OCI-LY7 (cell line): ENCODE measurements around the gene DAB1.

Experiments
- EZH2phosphoT487 ChIP-seq: fragments of 200-600 bp; sonication (generic); IDR thresholded peaks from 2 replicates; pipeline ENCODE4 v1.6.1; 2018; ENCODE audit warnings: low read depth, borderline replicate concordance, mild to moderate bottlenecking, mixed run types, antibody characterized with exemption, low read length, moderate library complexity, mixed read lengths
- TF ChIP-seq, protein P1 (sequence below): fragments of 200-600 bp; sonication (generic); conservative IDR thresholded peaks from 2 replicates; pipeline ENCODE4 v1.5.1; 2014; ENCODE audit warnings: mild to moderate bottlenecking, antibody characterized with exemption, low read length, moderate library complexity, mixed read lengths

DNA sequence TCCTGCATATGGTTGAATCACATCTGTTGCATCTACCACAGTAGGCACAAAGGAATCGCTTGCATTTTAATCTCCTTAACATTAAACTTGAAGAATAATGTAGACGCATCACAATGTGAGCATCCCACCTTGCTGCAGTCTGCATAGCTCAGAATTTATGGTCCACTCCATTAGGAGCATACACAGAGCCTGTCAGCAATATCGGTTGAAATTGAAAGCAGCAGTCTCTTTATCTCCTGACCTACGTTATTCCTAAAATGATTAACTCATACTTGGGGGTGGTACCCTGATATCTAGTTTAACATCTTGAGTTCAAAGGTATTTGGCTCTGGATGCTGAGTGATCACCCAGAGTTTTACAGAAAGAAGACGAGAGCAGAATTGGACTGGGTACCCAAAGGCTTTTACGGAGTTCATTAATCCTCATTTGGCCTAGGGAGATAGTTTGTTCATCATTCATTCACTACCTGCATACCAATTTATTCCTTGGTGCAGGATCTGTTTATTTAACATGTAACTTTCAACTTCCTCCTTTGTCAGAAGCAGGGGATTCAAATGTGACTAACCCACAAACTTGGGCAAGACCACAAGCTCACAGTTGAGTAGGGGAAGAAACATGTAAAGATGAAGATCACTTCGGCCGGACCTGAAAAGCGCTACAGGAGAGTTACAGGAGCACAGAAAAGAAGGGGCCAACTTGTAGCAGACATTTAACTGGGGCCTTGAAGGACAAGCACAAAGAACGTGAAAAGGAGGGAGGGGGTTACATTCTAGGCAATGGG, 187.9 kb downstream of the DAB1 start:
- TF ChIP-seq, protein P1, sequence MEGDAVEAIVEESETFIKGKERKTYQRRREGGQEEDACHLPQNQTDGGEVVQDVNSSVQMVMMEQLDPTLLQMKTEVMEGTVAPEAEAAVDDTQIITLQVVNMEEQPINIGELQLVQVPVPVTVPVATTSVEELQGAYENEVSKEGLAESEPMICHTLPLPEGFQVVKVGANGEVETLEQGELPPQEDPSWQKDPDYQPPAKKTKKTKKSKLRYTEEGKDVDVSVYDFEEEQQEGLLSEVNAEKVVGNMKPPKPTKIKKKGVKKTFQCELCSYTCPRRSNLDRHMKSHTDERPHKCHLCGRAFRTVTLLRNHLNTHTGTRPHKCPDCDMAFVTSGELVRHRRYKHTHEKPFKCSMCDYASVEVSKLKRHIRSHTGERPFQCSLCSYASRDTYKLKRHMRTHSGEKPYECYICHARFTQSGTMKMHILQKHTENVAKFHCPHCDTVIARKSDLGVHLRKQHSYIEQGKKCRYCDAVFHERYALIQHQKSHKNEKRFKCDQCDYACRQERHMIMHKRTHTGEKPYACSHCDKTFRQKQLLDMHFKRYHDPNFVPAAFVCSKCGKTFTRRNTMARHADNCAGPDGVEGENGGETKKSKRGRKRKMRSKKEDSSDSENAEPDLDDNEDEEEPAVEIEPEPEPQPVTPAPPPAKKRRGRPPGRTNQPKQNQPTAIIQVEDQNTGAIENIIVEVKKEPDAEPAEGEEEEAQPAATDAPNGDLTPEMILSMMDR, result no peak
- TF ChIP-seq EZH2phosphoT487, result no peak
